Measurements from ENCODE around the gene GFER.
"Not testable (repeated sequence)": the region's sequence is repeated elsewhere in the genome, so short reads cannot be mapped to it uniquely, and the experiment has no call there.

The GFER gene

DNA sequence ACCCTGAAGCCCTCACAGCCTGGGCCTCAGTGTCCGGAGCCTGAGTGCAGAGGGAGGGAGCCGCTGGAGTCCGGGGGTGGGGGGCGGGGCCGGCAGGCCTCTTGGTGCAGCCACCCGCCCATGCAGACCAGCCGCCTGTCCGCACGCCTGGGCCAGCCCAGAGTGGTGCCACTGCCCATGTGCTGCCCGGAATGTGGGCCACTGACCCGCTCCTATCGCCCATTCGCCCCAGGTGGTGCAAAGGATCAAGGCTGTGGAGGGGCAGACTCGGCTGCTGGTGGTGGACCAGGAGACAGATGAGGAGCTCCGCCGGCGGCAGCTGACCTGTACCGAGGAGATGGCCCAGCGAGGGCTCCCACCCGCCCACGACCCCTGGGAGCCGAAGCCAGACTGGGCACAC is 45.4 kb downstream of the GFER start:
- DNase-seq: no peak

DNA sequence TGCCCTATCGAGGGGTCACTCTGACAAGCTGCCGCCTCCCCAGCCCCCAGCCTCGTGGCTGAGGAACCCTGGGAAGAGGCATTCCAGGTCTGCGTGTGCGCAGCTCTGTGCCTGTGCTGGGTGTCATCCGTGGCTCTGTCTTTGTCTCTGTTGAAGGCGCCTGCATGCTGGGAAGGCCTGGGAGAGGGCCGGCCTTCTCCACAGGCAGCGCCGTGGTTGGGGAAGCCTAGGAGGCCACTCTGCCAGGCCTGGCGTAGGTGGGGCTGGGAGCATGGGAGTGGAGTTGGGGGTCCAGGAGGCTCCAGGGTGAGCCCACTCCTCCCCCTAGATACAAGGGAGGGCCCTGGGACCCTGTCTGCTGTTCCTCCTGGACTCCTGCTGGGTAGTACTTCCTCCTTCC is 46.0 kb downstream of the GFER start:
- no peak for DNase-seq

DNA sequence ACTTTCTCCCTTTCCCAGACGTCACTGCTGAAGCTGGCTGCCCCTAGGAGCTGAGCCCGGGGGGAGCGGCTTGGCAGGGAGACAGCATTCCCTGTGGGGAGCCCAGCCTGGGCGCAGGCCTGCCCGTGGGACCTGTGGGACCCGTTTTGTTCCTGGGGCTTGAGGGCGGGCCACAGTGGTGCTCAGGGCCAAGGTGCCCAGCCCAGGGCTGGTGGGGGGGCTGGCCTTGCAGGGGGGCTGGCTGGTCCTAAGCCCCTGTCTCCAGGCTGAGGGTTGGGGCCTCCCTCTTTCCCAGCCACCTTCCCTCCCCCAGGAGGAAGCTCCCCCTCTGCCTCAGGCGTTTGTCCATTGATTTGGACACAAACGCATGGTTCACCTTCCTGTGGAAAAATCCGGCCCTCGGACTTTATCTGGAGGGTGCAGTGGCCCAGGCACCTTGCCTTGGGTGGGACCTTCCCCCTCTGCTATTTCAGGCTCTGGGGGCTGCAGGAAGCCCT is 47.1 kb downstream of the GFER start:
- no peak for DNase-seq

DNA sequence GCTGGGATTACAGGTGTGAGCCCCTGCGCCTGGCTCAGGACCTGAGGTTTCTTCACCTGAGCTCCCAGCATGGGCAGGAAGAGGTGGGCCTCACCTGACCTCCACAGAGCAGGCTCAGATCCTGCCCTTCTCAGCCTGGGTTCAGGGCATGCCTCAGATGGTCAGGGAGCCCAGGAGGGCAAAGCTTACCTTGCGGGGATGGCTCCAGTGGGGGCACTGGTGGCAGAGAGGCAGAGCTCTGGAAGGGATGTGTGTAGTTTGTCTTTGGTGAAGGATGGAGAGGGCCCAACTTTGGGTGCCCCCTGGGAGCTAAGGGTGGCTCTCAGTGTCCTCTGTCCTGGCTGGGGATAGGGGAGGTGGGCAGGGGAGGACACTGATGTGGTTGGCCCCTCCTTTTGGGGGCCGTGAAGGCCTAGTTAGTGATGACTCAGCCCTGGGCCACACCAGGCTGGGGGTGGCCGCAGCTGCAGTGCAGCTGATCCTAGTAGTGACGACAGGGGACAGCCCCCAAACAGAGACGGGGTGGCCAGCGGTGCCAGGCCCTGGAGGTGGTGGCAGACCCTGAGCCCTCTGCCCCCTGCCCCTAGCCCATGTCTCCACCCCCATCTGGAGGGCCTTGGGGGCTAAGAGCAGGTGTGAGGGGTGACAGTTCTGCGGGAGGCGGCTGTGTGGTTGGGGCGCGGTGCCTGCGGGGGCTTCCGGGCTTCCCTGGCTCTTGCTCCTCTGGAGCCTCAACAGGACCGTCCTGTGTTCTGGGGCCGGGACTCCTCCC is 48.5 kb downstream of the GFER start:
- no peak for DNase-seq

DNA sequence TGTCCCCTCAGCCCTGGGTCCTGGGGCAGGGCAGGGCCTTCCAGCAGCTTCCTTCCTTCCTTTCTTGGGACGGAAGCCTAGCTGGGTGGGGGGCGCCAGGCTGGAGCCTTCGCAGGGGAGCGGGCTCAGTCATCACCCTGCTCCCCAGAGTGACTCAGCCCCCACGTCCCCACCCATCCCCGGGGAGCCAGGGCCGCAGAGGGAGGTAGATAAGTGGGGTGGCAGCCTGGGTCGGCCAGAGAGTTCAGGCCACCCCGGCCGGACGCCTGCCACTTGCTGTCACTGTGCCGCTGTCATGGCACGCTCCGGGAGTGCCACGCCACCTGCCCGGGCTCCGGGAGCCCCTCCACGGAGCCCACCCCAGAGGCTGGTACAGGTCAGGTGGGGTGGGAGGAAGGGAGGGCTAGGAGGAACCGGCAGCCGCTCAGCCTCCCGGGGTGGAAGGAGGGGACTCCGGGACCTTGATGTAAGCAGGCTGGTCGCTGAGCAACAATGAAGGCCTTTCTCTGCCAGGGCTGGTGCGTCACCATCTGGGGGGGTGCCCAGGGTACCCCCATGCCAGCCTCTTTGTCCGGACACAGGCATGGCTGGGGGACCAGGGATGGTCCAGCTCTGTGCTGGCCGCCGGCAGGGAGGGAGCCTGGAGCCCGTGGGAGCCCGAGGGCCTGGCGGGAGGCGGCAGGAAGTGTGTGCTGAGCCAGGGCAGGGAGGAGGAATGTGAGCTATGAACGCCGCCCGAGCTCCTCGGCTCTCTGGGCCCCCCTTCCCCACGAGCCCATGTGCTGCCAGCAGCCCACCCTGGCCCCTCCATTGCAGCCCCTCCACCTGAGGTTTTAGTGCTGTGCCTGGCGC is 49.3 kb downstream of the GFER start:
- DNase-seq: no peak

DNA sequence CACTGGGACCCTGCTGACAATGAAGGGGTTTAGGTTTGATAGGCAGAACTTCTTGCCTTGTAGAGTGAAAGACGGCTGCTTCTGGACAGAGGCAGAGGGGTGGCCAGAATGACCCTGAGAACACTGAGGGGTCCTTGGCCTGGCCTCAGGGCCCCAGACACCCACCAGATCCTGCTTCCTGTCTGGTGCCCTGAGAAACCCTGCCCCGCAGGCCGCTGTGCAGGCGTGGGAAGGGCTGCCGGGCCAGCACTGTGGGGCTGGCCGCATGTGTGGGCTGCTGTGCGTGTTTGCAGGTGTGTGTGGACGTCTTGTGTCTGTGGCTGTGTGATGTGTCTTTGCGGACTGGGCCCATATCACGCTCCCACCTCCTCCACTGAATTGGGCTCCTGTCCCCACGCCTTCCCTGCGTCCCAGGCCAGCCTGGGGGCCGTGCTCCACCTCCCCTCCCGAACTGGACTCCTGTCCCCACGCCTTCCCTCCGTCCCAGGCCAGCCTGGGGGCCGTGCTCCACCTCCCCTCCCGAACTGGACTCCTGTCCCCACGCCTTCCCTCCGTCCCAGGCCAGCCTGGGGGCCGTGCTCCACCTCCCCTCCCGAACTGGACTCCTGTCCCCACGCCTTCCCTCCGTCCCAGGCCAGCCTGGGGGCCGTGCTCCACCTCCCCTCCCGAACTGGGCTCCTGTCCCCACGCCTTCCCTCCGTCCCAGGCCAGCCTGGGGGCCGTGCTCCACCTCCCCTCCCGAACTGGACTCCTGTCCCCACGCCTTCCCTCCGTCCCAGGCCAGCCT is 50.1 kb downstream of the GFER start:
- DNase-seq: not testable (repeated sequence)

DNA sequence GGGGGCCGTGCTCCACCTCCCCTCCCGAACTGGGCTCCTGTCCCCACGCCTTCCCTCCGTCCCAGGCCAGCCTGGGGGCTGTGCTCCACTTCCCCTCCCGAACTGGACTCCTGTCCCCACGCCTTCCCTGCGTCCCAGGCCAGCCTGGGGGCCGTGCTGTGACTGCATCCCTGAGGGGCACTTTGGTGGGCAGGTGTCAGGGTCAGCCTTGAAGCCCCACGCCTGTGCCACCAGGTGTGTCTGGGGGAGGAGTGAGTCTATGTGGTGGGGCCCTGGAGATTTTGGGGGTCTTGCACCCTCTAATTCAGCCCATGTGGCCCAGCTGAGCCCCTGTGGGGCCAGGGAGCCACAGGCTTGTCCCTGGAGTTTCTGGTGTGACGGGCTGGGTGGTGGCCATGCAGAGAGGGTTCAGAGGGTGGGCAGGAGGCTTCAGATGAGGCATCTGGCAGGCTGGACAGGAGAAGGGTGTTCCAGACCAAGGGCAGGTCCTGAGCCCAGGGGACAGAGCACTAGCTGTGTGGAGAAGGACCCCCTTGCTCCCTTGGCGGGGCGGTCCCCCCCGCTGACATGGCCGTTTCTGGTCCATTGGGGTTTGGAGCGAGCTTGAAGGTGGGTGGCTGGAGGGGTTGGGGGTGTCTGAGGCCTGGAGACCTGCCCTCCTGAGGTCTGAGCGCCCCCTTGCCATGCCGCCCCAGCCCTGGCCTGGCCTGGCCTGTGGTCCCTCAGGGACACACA is 50.9 kb downstream of the GFER start:
- DNase-seq: no peak

DNA sequence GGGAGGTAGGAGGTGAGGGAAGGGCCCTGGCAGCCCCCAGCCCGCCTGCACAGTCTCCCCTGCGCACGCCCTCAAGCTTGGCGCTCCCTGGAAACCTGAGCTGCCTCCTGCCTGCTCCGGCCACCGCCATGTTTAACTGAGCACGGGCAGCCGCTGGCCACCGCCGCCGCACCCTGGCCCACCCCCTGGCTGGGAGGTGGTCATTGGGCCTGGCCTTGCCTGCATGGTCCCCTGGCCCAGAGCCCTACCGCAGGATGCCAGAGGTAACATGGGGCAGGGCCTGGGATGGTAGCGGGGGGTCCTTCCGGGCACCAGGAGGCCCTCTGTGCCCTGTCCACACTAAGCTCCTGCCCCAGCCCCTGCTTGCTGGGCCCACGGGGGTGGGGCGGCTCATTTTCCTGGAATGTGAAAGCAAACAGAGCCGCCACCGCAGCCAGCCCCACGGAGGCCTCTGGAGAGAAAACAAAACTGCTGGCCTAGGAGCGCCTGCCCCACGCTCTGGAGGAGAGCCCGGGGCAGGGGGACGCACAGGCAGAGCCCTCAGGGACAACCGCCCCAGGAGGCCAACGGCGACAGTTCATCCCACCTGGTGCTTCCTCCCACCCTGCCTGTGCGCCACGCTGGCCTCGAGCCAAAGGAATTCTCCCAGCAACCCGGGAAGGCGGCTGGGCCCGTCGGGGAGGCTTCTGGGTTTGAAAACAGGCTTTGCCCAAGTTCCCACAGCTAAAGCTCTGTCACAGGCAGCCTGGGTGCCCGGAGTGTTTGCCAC is 51.6 kb downstream of the GFER start:
- no peak for DNase-seq

DNA sequence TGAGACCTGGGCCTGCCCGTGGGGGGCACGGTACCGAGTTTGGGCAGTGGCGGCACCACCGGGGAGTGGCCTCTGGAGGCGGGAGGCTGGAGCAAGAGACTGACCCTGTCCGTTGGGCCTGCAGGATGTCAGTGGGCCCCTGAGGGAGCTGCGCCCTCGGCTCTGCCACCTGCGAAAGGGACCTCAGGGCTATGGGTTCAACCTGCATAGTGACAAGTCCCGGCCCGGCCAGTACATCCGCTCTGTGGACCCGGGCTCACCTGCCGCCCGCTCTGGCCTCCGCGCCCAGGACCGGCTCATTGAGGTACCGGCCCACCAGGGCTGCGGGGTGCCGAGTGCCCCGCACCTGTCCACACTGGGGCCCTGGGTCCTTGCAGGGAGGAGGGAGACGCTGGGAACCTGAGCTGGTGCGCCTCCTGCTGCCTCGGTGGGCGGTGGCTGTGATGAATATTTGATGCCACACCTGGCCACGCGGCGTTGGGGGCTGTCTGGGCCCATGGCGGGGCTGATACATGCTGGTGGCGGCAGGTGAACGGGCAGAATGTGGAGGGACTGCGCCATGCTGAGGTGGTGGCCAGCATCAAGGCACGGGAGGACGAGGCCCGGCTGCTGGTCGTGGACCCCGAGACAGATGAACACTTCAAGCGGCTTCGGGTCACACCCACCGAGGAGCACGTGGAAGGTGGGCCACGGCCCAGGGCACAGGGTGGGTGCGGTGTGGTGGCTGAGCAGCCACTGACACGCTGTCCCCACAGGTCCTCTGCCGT is 52.4 kb downstream of the GFER start:
- DNase-seq: no peak

DNA sequence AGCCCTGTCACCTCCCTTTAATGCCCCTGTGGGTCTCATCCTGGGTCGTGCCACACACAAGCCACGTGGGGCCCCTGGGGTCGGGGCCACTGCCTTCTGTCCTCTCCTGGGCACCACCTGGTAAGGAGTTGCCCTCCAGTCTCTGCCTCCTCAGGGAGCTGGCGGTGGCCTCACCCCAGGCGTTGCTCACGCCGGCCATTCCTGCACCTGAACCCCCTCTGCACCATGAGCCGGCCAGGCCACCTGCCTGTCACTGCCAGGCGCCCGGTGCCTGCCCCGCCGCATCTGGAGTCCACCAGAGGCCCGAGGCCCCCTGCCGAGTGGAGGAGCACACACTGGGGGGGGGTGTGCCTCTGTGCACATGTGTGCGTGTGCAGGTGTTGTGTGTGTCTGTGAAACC is 53.1 kb downstream of the GFER start:
- no peak for DNase-seq
